K562 (cell line): ENCODE results near the gene DEDD. TPM values are rescaled to one million over a fixed set of nuclear protein-coding genes. Genes with fewer than 3 reads are reported as not detected.

Experiments used
- ATAC-seq: fragments of 200-7000 bp; cut with Tn5 transposase; 3 replicates; pipeline ENCODE4 v1.9.1; 2020; ENCODE audit warnings: moderate library complexity
- BruUV-seq: library from RNA; stranded (reverse); fragments of 400-500 nt; replicated peaks from 2 replicates; lab custom pipeline; 2021; lab: Mats Ljungman, UMichigan
- CTCF ChIA-PET: fragments of 300-600 bp; formaldehyde crosslinking; extraction: SDS; loops from one replicate; lab custom pipeline; 2021; ENCODE audit warnings: low intra/inter-chr PET ratio; lab: Yijun Ruan, JAX
- POLR2A ChIA-PET: fragments of 300-600, 350-650 bp; sonication (Branson Sonifier 250); formaldehyde crosslinking; extraction: SDS; loops from one replicate; lab custom pipeline; 2021; ENCODE audit warnings: antibody characterized with exemption, inconsistent platforms; lab: Yijun Ruan, JAX
- DNase-seq, 4 experiments: peaks; one replicate each; pipeline versions ENCODE4 v3.0.0 to v3.0.0-alpha.2; 2011 to 2018; ENCODE audit warnings: low spot score in 3 of 4, mixed read lengths in 3 of 4; ENCODE audit errors: extremely low read depth in 1 of 4
- FAIRE-seq: peaks from 2 replicates; lab custom pipeline; 2011; peaks lifted over from hg19 to GRCh38; lab: Jason Lieb, UNC
- H2AFZ ChIP-seq: 2 replicates; pipeline ENCODE4 v1.6.0; 2011; ENCODE audit warnings: low read depth, low read length, control low read depth, inconsistent platforms
- H3K27ac ChIP-seq: fragments of 200-600 bp; 3 replicates; pipeline ENCODE4 v1.8.0; 2011; ENCODE audit warnings: low read depth, mild to moderate bottlenecking, control low read depth, inconsistent platforms, low read length, moderate library complexity, mixed read lengths; ENCODE audit errors: extremely low read depth
- H3K27me3 ChIP-seq, 2 experiments: fragments of 300-600 bp in 1 of 2; 2 replicates in 1 of 2; 3 replicates in 1 of 2; pipeline versions ENCODE4 v1.6.0 to v1.8.0; 2011; ENCODE audit warnings: inconsistent platforms in 2 of 2, low read length in 2 of 2, mild to moderate bottlenecking in 1 of 2, mixed read lengths in 1 of 2, moderate library complexity in 1 of 2; ENCODE audit not compliant: control insufficient read depth in 2 of 2, insufficient read depth in 2 of 2
- H3K36me3 ChIP-seq: fragments of 300-600 bp; 3 replicates; pipeline ENCODE4 v1.8.0; 2011; ENCODE audit warnings: mild to moderate bottlenecking, low read length, inconsistent platforms; ENCODE audit not compliant: control insufficient read depth, insufficient read depth
- H3K4me1 ChIP-seq, 2 experiments: fragments of 200-600 bp in 1 of 2; replicated peaks in 1 of 2; 2 replicates in 1 of 2; 3 replicates in 1 of 2; pipeline versions ENCODE4 v1.5.1 to v1.8.0; 2011; ENCODE audit warnings: inconsistent platforms in 2 of 2, low read length in 2 of 2, mild to moderate bottlenecking in 1 of 2, mixed read lengths in 1 of 2, moderate library complexity in 1 of 2; ENCODE audit not compliant: control insufficient read depth in 2 of 2, insufficient read depth in 2 of 2
- H3K4me2 ChIP-seq: 2 replicates; pipeline ENCODE4 v1.6.1; 2011; ENCODE audit warnings: low read length, control low read depth, inconsistent platforms, mixed read lengths; ENCODE audit not compliant: insufficient read depth
- H3K4me3 ChIP-seq: fragments of 200-600 bp; sonication (generic), shearing (Covaris generic); 2 replicates; pipeline ENCODE4 v1.5.1; 2016; ENCODE audit warnings: control low read depth, inconsistent platforms
- H3K79me2 ChIP-seq: fragments of 200-600 bp; 3 replicates; pipeline ENCODE4 v1.8.0; 2011; ENCODE audit warnings: low read length, inconsistent platforms; ENCODE audit not compliant: control insufficient read depth, insufficient read depth
- H3K9ac ChIP-seq, 2 experiments: 2 replicates each; pipeline versions ENCODE4 v1.6.0 to v1.6.1; 2011; ENCODE audit warnings: low read depth in 2 of 2, low read length in 2 of 2, control low read depth in 1 of 2, inconsistent platforms in 1 of 2, mild to moderate bottlenecking in 1 of 2, mixed read lengths in 1 of 2; ENCODE audit not compliant: insufficient read depth in 1 of 2
- H3K9me1 ChIP-seq: one replicate; pipeline ENCODE4 v1.6.0; 2011; ENCODE audit warnings: inconsistent platforms, mild to moderate bottlenecking, low read length, moderate library complexity; ENCODE audit not compliant: control insufficient read depth, insufficient read depth
- H3K9me3 ChIP-seq: replicated peaks from 2 replicates; pipeline ENCODE4 v1.5.1; 2011; ENCODE audit warnings: low read depth, low read length, inconsistent platforms; ENCODE audit not compliant: control insufficient read depth, insufficient read depth
- H4K20me1 ChIP-seq: replicated peaks from 2 replicates; pipeline ENCODE4 v1.6.1; 2011; ENCODE audit warnings: low read length, inconsistent platforms, mixed read lengths; ENCODE audit not compliant: control insufficient read depth, insufficient read depth
- CC2D1A ChIP-seq: fragments of 450-650 bp; IDR thresholded peaks from 2 replicates; pipeline ENCODE4 v1.6.1; 2017; ENCODE audit warnings: mild to moderate bottlenecking
- GABPB2 ChIP-seq: fragments of 250-450 bp; sonication (Bioruptor Pico); conservative IDR thresholded peaks from 2 replicates; pipeline ENCODE4 v1.5.1; 2021; ENCODE audit warnings: mild to moderate bottlenecking
- HDAC8 ChIP-seq: fragments of 450-650 bp; IDR thresholded peaks from 2 replicates; pipeline ENCODE4 v1.6.1; 2016; ENCODE audit warnings: mild to moderate bottlenecking, missing genetic modification characterization, moderate library complexity, missing compliant biosample characterization
- MEIS2 ChIP-seq: fragments of 450-650 bp; IDR thresholded peaks from 2 replicates; pipeline ENCODE4 v1.6.1; 2014; ENCODE audit warnings: mild to moderate bottlenecking; ENCODE audit not compliant: partially characterized antibody
- MYBL2 ChIP-seq, 2 experiments: fragments of 450-650 bp in 1 of 2; sonication (generic) in 1 of 2; formaldehyde crosslinking in 1 of 2; IDR thresholded peaks; 2 replicates each; pipeline versions ENCODE4 v1.6.1 to v1.8.1; 2017 to 2022; ENCODE audit warnings: borderline replicate concordance in 1 of 2, inconsistent platforms in 1 of 2, low read depth in 1 of 2, mild to moderate bottlenecking in 1 of 2, missing genetic modification reagents in 1 of 2, moderate library complexity in 1 of 2
- SRSF7 ChIP-seq: fragments of 200-400 bp; formaldehyde crosslinking; optimal IDR thresholded peaks from 2 replicates; pipeline ENCODE3; 2017; ENCODE audit warnings: mild to moderate bottlenecking, low read depth, low read length
- TBL1XR1 ChIP-seq, 2 experiments: IDR thresholded peaks; 2 replicates each; pipeline ENCODE4 v1.6.1; 2012; ENCODE audit warnings: improper control_type of control experiment in 2 of 2, low read length in 2 of 2, mild to moderate bottlenecking in 1 of 2
- WGBS: fragments of 100-300 bp; shearing (Covaris generic); methylation state at CpG from one replicate; pipeline ENCODE4 v1.1.6; 2016; ENCODE audit warnings: low coverage, mixed read lengths; ENCODE audit not compliant: insufficient coverage; ENCODE audit errors: missing lambda C conversion rate; 5-methylcytosine and 5-hydroxymethylcytosine counted together
- in situ Hi-C: fragments of 300-500 bp; cut with MboI; formaldehyde crosslinking; loops from 4 replicates; pipeline ENCODE4 v1.15.0; 2018; ENCODE audit warnings: inconsistent platforms, mixed read lengths
- intact Hi-C: fragments of 100-400 bp; cut with micrococcal nuclease; formaldehyde crosslinking; loops from 2 replicates; pipeline ENCODE4 v1.14.2; 2022
- polyA plus RNA-seq, 8 experiments: library from polyadenylated mRNA; depleted of rRNA in 4 of 8; stranded (reverse) in 5 of 8; unstranded in 3 of 8; fragments of >200 nt; fragmentation: Nextera tagmentation in 2 of 8; fragmentation: Illumina TruSeq in 1 of 8; extraction: Ambion mirVana in 2 of 8; extraction: Trizol in 1 of 8; gene quantifications; 2 replicates each; pipeline versions ENCODE4 v1.2.1 to v1.2.3, GENCODE V29; 2011 to 2014; ENCODE audit warnings: inconsistent platforms in 1 of 8, missing spikeins in 1 of 8
- total RNA-seq, 7 experiments: library from RNA; depleted of rRNA in 6 of 7; stranded (reverse); fragments of >200 nt in 6 of 7; fragmentation: Illumina TruSeq in 2 of 7; extraction: Trizol in 2 of 7; gene quantifications; 2 replicates each; pipeline versions ENCODE4 v1.2.1 to v1.2.3, GENCODE V29; 2011 to 2021; ENCODE audit warnings: low replicate concordance in 1 of 7
- TF ChIP-seq, protein P1 (sequence below), 2 experiments: IDR thresholded peaks in 1 of 2; conservative IDR thresholded peaks in 1 of 2; 2 replicates each; pipeline ENCODE4 v1.6.1; 2016; ENCODE audit warnings: low read depth in 2 of 2, mild to moderate bottlenecking in 1 of 2, missing compliant biosample characterization in 1 of 2, missing genetic modification characterization in 1 of 2, moderate library complexity in 1 of 2

DEDD gene
- total and polyA plus RNA-seq, 9 of the 15 experiments (the other 6 are each of a cell fraction or from before 2014, with no cell fraction given) = 11.6 to 41.0 (median 16.8) TPM

DNA sequence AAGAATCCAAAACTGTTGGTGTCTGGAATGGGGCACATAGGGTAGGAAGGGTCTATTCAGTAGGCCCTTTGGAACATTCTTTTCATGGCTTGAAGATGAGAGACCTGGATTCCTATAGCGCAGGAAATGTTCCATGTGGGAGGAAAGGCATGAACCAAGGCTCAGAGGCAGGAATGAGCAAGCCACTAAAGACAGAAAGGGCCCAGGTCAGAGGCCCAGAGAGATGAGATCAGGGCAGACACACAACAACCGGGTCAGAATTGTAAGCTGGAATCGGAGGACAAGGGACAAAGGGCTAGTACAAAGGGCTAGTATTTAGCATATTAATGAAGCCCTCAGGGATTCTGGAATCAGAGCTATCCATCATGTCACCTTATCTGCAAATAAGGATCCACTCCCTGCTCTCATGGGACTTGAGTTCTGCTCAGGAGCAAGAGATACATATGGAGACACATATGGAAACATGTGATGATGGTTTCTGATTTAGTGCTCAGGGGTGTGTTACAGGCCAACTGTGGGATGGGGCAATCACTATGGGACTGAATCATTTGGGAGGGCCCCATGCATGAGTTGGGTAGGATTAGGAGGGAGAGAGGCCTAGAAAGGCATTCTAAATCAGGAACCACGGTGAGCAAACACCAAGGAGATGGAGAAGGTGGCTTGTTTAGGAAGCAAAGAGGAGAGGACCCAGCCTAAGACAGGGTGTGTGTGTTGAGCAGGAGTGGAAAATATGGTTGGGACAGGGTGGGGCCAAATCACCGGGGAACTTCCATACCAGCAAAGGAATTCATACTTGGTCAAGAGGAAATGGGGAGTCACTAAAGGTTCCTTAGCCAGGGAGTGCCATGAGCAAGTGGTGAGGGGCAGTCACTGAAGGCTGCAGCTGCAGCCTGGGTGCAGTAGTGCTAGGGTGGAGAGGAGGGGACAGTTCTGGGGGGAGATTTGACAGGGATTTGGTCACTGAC lies 51.7 kb downstream of the DEDD start:
- H3K4me2 ChIP-seq = no peak overlapping the region
- H3K4me3 ChIP-seq = no peak overlapping the region
- H2AFZ ChIP-seq = no peak overlapping the region
- ChIA-PET CTCF (no interaction called here), POLR2A (interaction anchor here (0.6 to 2.1 kb wide), 2 partner anchors 34 to 233 kb away, joined by 3 to 5 read pairs; partner anchors contain the start of gene USF1)
- no peak overlapping the region for H3K9ac ChIP-seq
- no peaks in the 10 kb centered on the region for H3K36me3 ChIP-seq
- H3K9me3 ChIP-seq = no peaks in the 10 kb centered on the region
- H3K27ac ChIP-seq = no peak overlapping the region
- DNase-seq (no peak), FAIRE-seq (no peak), ATAC-seq (no peak)
- TF ChIP-seq CC2D1A (no peak), SRSF7 (no peak), TBL1XR1 (IDR thresholded peaks at IDR 0.05; ENCODE audit: low read length in 2 of 2) (no peak), GABPB2 (CRISPR knock-in tag) (no peak), MEIS2 (peak; percentile 65), MYBL2 (IDR thresholded peaks at IDR 0.05; ENCODE audit: low read depth) (no peak), MYBL2 (CRISPR knock-in tag; IDR thresholded peaks at IDR 0.05; ENCODE audit: borderline replicate concordance) (no peak), HDAC8 (tag) (no peak)
- TF ChIP-seq, protein P1, sequence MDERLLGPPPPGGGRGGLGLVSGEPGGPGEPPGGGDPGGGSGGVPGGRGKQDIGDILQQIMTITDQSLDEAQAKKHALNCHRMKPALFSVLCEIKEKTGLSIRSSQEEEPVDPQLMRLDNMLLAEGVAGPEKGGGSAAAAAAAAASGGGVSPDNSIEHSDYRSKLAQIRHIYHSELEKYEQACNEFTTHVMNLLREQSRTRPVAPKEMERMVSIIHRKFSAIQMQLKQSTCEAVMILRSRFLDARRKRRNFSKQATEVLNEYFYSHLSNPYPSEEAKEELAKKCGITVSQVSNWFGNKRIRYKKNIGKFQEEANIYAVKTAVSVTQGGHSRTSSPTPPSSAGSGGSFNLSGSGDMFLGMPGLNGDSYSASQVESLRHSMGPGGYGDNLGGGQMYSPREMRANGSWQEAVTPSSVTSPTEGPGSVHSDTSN (CRISPR knock-in tag; IDR thresholded peaks at IDR 0.05; ENCODE audit: low read depth) = no peak
- TF ChIP-seq, protein P1 (tag; conservative IDR thresholded peaks at IDR 0.05; ENCODE audit: low read depth) = 0 out of 2 replicates have a peak, but pooled peaks have one; percentile 30
- 25% methylated on average over 5 of the region's 5 CpGs for WGBS
- H3K79me2 ChIP-seq = no peaks in the 10 kb centered on the region
- no peaks in the 10 kb centered on the region for H4K20me1 ChIP-seq
- H3K4me1 ChIP-seq = peaks cover 17 to 18% of the 10 kb centered on the region in 2 experiments; a peak in 4 of 5 replicates
- intact Hi-C loops (no loop called here), in situ Hi-C loops (loop anchor here (25.0 kb wide), 1 partner anchor 243 kb away; no protein-coding TSS in a partner anchor)
- no peaks in the 10 kb centered on the region for H3K27me3 ChIP-seq
- no TSS peak for BruUV-seq
- H3K9me1 ChIP-seq = no peaks in the 10 kb centered on the region
